Measurements from ENCODE around the gene ZFYVE21. TPM values are rescaled to one million over a fixed set of nuclear protein-coding genes. Genes with fewer than 3 reads are reported as not detected.
A peak's percentile ranks its signal among the peaks of the same experiment; 100 is the strongest.

Gene ZFYVE21
- total RNA-seq, 6 experiments from 2014 or later, result 20.9 to 35.2 (median 27.6) TPM

GRCh38 chr14:103738701-103739451 lies 23.3 kb downstream of the ZFYVE21 start:
- intact Hi-C loops (cut with DNase I), result no loop called here
- no peak overlapping the region for H3K4me3 ChIP-seq
- peaks cover 0 to 13% (median 6%) of the 10 kb centered on the region in 4 donors for H3K36me3 ChIP-seq
- 95% methylated on average over 22 of the region's 34 CpGs for whole genome bisulfite sequencing (ENCODE audit: insufficient coverage, low coverage, low lambda C conversion rate, missing lambda C conversion rate)
- H3K9me3 ChIP-seq, result no peaks in the 10 kb centered on the region
- H3K27ac ChIP-seq, result no peak overlapping the region
- H3K27me3 ChIP-seq, result no peaks in the 10 kb centered on the region
- ATAC-seq (no peak), DNase-seq (peak in 1 of 3 donors; percentile 42)
- H3K4me1 ChIP-seq, result peaks cover 0 to 6% (median 0%) of the 10 kb centered on the region in 4 donors
- TF ChIP-seq CTCF (IDR thresholded peaks at IDR 0.05) (no peak), POLR2A (IDR thresholded peaks at IDR 0.05) (no peak)

- Histone ChIP-seq H3K4me3 (no peak overlapping the region), H3K27ac (no peak overlapping the region), H3K9me3 (no peaks in the 10 kb centered on the region), H3K27me3 (no peaks in the 10 kb centered on the region), H3K36me3 (peaks cover 0 to 13% (median 4%) of the 10 kb centered on the region in 4 donors), H3K4me1 (peaks cover 0 to 6% (median 0%) of the 10 kb centered on the region in 4 donors)
- TF ChIP-seq POLR2A (IDR thresholded peaks at IDR 0.05), result no peak
- no peak for TF ChIP-seq CTCF (IDR thresholded peaks at IDR 0.05)
- 100% methylated on average over 1 of the region's 6 CpGs for WGBS (ENCODE audit: insufficient coverage, low coverage, low lambda C conversion rate, missing lambda C conversion rate)
- intact Hi-C loops (cut with DNase I), result no loop called here
- DNase-seq (no peak), ATAC-seq (no peak)
Observed at GRCh38 chr14:103739466-103739792, 23.8 kb downstream of the ZFYVE21 start.

GRCh38 chr14:103739793-103740501 lies 24.3 kb downstream of the ZFYVE21 start:
- TF ChIP-seq CTCF (IDR thresholded peaks at IDR 0.05), result no peak
- no peak for TF ChIP-seq POLR2A (IDR thresholded peaks at IDR 0.05)
- Histone ChIP-seq H3K36me3 (peaks cover 0 to 13% (median 4%) of the 10 kb centered on the region in 4 donors), H3K4me3 (no peak overlapping the region), H3K4me1 (peaks cover 0 to 11% (median 2%) of the 10 kb centered on the region in 4 donors), H3K27ac (no peak overlapping the region), H3K9me3 (no peaks in the 10 kb centered on the region), H3K27me3 (no peaks in the 10 kb centered on the region)
- WGBS (ENCODE audit: insufficient coverage, low coverage, low lambda C conversion rate, missing lambda C conversion rate), result 95% methylated on average over 10 of the region's 30 CpGs
- DNase-seq (peak in 1 of 3 donors; percentile 39), ATAC-seq (no peak)
- intact Hi-C loops (cut with DNase I), result no loop called here

- Histone ChIP-seq H3K4me3 (no peak overlapping the region), H3K4me1 (peaks cover 0 to 21% (median 4%) of the 10 kb centered on the region in 4 donors), H3K27me3 (no peaks in the 10 kb centered on the region), H3K9me3 (no peaks in the 10 kb centered on the region), H3K36me3 (peaks cover 0 to 13% (median 4%) of the 10 kb centered on the region in 4 donors), H3K27ac (no peak overlapping the region)
- TF ChIP-seq CTCF (IDR thresholded peaks at IDR 0.05) (no peak), POLR2A (IDR thresholded peaks at IDR 0.05) (no peak)
- 83% methylated on average over 2 of the region's 14 CpGs for WGBS (ENCODE audit: insufficient coverage, low coverage, low lambda C conversion rate, missing lambda C conversion rate)
- intact Hi-C loops (cut with DNase I), result no loop called here
- no peak for ATAC-seq
- peak in 1 of 3 donors; percentile 36 for DNase-seq
Observed at GRCh38 chr14:103740991-103741689, 25.5 kb downstream of the ZFYVE21 start.
